ENCODE data around the gene TRMT112.

DNA sequence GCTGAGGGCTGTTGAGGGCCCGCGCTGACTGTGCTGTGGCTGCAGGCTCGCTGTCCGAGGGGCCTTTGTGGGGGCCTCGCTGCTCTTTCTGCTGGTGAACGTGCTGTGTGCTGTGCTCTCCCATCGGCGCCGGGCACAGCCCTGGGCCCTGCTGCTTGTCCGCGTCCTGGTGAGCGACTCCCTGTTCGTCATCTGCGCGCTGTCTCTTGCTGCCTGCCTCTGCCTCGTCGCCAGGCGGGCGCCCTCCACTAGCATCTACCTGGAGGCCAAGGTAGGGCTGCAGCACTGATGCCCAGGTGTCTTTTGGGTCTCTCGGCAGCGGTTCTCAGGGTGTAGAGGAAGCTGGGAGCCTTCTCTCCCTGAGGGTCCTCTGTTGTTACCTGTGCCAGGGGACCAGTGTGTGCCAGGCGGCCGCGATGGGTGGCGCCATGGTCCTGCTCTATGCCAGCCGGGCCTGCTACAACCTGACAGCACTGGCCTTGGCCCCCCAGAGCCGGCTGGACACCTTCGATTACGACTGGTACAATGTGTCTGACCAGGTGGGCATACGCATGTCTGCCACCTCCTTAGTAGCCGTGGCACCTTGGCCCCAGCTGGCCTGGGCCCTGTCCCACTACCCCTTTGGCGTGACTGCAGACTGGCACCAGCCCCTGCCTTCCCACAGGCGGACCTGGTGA, 29.5 kb downstream of the TRMT112 start:
- TF ChIP-seq POLR2A (IDR thresholded peaks at IDR 0.05) (no peak), CTCF (IDR thresholded peaks at IDR 0.05) (no peak)
